Activated CD8-positive, alpha-beta memory T cell treated with anti-CD3 and anti-CD28 coated beads, Interleukin-2, amount 50 U/mL, for 48 hours (primary cell): ENCODE measurements around the gene CHCHD10.

Experiments
- DNase-seq: peaks from one replicate; pipeline ENCODE4 v3.0.0-alpha.2; 2020

Gene CHCHD10

GRCh38 chr22:23767673-23768548, at the start of gene CHCHD10:
Gene CHCHD10, minus strand, starts transcription at chr22:23767972. Its CDS starts 98 bp downstream, at chr22:23767874.
- peak; percentile 89 for DNase-seq

GRCh38 chr22:23817146-23817545, 49.4 kb upstream of the CHCHD10 start:
- DNase-seq: no peak

- no peak for DNase-seq
Observed at GRCh38 chr22:23816156-23816976, 48.6 kb upstream of the CHCHD10 start.

GRCh38 chr22:23815541-23816155, 47.9 kb upstream of the CHCHD10 start:
- no peak for DNase-seq

GRCh38 chr22:23812378-23812777, 44.6 kb upstream of the CHCHD10 start:
- DNase-seq: no peak

- no peak for DNase-seq
Observed at GRCh38 chr22:23806837-23807236, 39.1 kb upstream of the CHCHD10 start.

- no peak for DNase-seq
Observed at GRCh38 chr22:23804781-23805291, 37.1 kb upstream of the CHCHD10 start.

GRCh38 chr22:23803001-23803819, 35.4 kb upstream of the CHCHD10 start:
- DNase-seq: no peak

GRCh38 chr22:23801886-23802377, 34.2 kb upstream of the CHCHD10 start:
- no peak for DNase-seq

GRCh38 chr22:23801238-23801821, 33.6 kb upstream of the CHCHD10 start:
- DNase-seq: no peak

GRCh38 chr22:23800297-23801237, 32.8 kb upstream of the CHCHD10 start:
- DNase-seq: no peak

- no peak for DNase-seq
Observed at GRCh38 chr22:23796461-23796860, 28.7 kb upstream of the CHCHD10 start.

- DNase-seq: no peak
Observed at GRCh38 chr22:23793326-23793725, 25.6 kb upstream of the CHCHD10 start.

- DNase-seq: peak; percentile 49
Observed at GRCh38 chr22:23791738-23792645, 24.2 kb upstream of the CHCHD10 start.

- no peak for DNase-seq
Observed at GRCh38 chr22:23790819-23791737, 23.3 kb upstream of the CHCHD10 start.

- DNase-seq: no peak
Observed at GRCh38 chr22:23789638-23790037, 21.9 kb upstream of the CHCHD10 start.

- DNase-seq: no peak
Observed at GRCh38 chr22:23789121-23789520, 21.3 kb upstream of the CHCHD10 start.

- DNase-seq: no peak
Observed at GRCh38 chr22:23787910-23788309, 20.1 kb upstream of the CHCHD10 start.
